Activated CD4-positive, alpha-beta T cell treated with anti-CD3 and anti-CD28 coated beads for 1 hour (primary cell): ENCODE results near the gene OCA2.
"Not testable (repeated sequence)": the region's sequence is repeated elsewhere in the genome, so short reads cannot be mapped to it uniquely, and the experiment has no call there.

Experiments
- DNase-seq: peaks from one replicate; pipeline ENCODE4 v3.0.0-alpha.2; 2020

Gene OCA2

GRCh38 chr15:27993544-27993943, 105.6 kb downstream of the OCA2 start:
- no peak for DNase-seq

- DNase-seq, result no peak
Measured at GRCh38 chr15:27990521-27991515, 108.3 kb downstream of the OCA2 start.

- no peak for DNase-seq
Measured at GRCh38 chr15:27989838-27990237, 109.3 kb downstream of the OCA2 start.

- DNase-seq, result no peak
Measured at GRCh38 chr15:27989427-27989826, 109.7 kb downstream of the OCA2 start.

- no peak for DNase-seq
Measured at GRCh38 chr15:27985099-27985498, 114.0 kb downstream of the OCA2 start.

- DNase-seq, result no peak
Measured at GRCh38 chr15:27983496-27983895, 115.6 kb downstream of the OCA2 start.

- no peak for DNase-seq
Measured at GRCh38 chr15:27977696-27978095, 121.4 kb downstream of the OCA2 start.

GRCh38 chr15:27973886-27974285, 125.2 kb downstream of the OCA2 start:
- no peak for DNase-seq

GRCh38 chr15:27970661-27971392, 128.3 kb downstream of the OCA2 start:
- DNase-seq, result no peak

GRCh38 chr15:27967541-27967940, 131.6 kb downstream of the OCA2 start:
- DNase-seq, result no peak

- DNase-seq, result no peak
Measured at GRCh38 chr15:27965546-27965945, 133.6 kb downstream of the OCA2 start.

GRCh38 chr15:27961801-27962200, 137.3 kb downstream of the OCA2 start:
- DNase-seq, result no peak

- DNase-seq, result no peak
Measured at GRCh38 chr15:27958911-27959578, 140.1 kb downstream of the OCA2 start.

- DNase-seq, result no peak
Measured at GRCh38 chr15:27956285-27956684, 142.8 kb downstream of the OCA2 start.

GRCh38 chr15:27955087-27955486, 144.0 kb downstream of the OCA2 start:
- no peak for DNase-seq

- DNase-seq, result not testable (repeated sequence)
Measured at GRCh38 chr15:27952593-27952992, 146.5 kb downstream of the OCA2 start.

- no peak for DNase-seq
Measured at GRCh38 chr15:27951191-27951890, 147.8 kb downstream of the OCA2 start.

- no peak for DNase-seq
Measured at GRCh38 chr15:27949089-27949488, 150.0 kb downstream of the OCA2 start.

- DNase-seq, result no peak
Measured at GRCh38 chr15:27939246-27939645, 159.9 kb downstream of the OCA2 start.

- no peak for DNase-seq
Measured at GRCh38 chr15:27937851-27938250, 161.3 kb downstream of the OCA2 start.

GRCh38 chr15:27936164-27936563, 163.0 kb downstream of the OCA2 start:
- DNase-seq, result no peak

- DNase-seq, result no peak
Measured at GRCh38 chr15:27935328-27935727, 163.8 kb downstream of the OCA2 start.

GRCh38 chr15:27934782-27935181, 164.3 kb downstream of the OCA2 start:
- DNase-seq, result no peak
